HL-60/S4 treated with retinoic acid at 250 ng/mL for 4 days and 3 days (cell line): Measurements from ENCODE around the gene CASQ2.
"Not testable (repeated sequence)": the region's sequence is repeated elsewhere in the genome, so short reads cannot be mapped to it uniquely, and the experiment has no call there.

Experiments used
- in situ Hi-C: fragments of 300-500 bp; cut with MboI; formaldehyde crosslinking; loops from 2 replicates; pipeline ENCODE4 v1.7.0; 2022; ENCODE audit warnings: low sequenced_read_pairs

Gene CASQ2

DNA sequence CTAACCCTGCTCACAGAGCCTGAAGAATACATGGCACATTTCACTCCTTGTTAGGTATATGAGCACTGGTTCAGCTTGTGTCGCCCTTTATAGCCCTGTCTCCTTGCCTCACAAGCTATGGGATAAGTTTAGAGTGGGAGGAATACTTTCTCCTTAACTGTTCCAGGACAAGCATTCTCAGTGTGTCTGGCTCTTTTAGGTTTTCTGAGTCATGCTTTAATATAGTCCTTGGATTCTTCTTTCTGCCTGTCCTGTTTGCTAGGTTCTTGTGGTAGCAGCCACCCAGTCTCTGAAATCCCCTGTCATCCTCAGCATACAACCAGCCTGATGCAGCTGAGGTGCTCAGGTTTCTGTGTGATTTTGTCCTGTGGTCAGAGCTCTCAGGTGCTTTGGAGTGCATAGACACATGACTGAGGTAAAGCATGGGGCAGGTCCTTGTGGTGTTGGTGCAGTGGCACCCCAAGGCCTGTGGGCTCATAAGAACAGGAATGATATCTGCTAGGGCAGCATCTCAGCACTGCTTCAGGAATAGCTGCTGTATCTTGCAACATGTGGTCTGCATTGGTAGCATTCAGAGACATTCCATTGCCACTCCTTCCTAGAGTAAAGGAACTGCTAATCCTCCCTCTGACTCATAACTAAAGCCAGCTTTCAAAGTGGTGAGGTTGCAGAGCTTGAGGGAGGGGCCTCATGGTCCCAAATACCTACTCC, 14.2 kb upstream of the CASQ2 start:
- in situ Hi-C loops: no loop called here

GRCh38 chr1:115781851-115782250, 13.3 kb upstream of the CASQ2 start:
- in situ Hi-C loops: no loop called here

DNA sequence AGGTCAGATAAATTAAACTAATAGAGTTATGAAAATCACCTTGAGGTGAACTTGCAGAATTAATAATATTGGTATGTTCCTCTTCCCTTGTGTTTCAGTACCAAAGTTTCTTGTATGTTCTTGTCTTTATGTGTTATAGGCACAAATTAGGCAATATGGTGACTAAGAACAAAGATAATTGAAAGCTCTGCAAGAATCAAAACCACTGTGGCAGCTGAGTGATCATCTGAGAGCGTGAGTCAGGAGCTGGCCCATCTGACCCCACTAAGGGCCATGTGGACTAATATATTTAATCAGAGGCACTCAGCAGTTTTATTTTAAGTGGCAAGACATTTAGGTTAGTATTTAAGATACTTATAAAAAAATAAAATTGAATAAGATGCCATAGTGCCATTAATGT, 12.8 kb upstream of the CASQ2 start:
- in situ Hi-C loops: no loop called here

DNA sequence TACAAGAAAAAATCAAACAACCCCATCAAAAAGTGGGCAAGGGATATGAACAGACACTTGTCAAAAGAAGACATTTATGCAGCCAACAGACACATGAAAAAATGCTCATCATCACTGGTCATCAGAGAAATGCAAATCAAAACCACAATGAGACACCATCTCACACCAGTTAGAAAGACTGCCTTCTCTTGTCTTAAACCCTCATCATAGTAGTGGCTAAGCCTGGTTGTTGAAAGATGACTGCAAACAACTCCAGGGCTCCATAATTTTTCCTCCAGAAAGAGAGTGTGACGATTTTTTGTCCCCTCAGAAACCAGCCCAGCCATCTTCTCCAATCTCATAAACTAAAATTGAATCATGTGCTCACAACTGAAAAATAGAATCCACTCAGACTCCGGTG, 12.1 kb upstream of the CASQ2 start:
- in situ Hi-C loops: not testable (repeated sequence)

DNA sequence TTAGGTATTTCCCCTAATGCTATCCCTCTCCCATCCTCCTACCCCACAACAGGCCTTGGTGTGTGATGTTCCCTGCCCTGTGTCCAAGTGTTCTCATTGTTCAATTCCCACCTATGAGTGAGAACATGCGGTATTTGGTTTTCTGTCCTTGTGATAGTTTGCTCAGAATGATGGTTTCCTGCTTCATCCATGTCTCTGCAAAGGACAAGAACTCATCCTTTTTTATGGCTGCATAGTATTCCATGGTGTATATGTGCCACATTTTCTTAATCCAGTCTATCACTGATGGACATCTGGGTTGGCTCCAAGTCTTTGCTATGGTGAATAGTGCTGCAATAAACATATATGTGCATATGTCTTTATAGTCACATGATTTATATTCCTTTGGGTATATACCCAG, 10.6 kb upstream of the CASQ2 start:
- in situ Hi-C loops: loop anchor here (10.0 kb wide), 1 partner anchor 64 kb away; no protein-coding TSS in a partner anchor

GRCh38 chr1:115771847-115772457, 3.4 kb upstream of the CASQ2 start:
- in situ Hi-C loops: loop anchor here (10.0 to 25.0 kb wide), 2 partner anchors 57 to 635 kb away; no protein-coding TSS in a partner anchor

DNA sequence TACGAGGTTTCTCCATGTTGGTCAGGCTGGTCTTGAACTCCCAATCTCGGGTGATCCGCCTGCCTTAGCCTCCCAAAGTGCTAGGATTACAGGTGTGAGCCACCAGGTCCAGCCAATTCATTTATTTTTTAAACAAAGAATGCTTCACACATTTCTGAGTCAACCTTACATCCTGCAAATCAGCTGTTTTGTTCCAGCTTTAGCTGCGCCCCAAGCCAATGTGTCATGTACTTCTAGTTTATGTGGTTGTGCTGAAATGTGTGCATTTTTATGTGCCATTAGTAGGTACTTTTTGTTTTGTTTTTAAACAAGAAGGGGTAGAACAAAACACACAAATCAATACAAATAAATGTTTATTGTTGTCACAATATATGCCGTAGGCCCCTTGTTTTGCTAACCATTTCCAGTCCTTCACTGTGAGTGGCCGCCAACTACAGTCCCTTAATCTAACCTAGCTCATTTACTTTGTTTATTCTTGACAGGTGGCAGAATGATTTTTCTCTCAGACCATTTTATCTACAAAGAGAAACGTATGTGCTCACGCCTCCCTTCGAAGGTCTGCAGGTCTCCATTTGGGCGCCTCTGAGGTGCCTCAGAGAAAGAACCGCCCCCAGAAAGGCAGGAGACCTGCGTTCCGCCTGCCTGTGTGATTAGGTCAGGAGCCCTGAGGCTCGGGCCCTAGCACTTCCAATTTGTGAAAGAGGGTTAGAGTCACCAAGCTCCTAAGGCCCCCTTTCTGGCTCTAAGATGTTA, 2.8 kb upstream of the CASQ2 start:
- in situ Hi-C loops: loop anchor here (10.0 to 25.0 kb wide), 2 partner anchors 56 to 634 kb away; no protein-coding TSS in a partner anchor

DNA sequence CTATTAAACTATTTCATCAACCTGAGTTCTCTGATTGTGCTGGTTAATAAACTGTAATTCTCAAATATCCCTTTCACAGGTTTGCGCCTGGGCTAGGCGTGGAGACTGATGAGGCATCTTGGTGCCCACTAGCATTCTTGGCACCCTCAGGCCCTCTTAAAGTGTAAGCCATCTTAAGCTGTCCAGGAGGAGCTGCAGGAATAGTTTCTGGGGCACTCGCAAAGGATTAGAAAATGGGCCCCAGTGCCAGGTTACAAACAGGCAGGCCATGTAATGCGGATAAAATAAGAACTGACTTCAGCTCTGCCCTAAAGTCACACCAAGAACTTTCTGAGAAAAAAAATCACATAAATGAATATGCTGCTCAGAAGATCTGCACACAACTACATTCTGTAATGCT, 1.1 kb downstream of the CASQ2 start:
- in situ Hi-C loops: loop anchor here (25.0 kb wide), 1 partner anchor 630 kb away; no protein-coding TSS in a partner anchor

DNA sequence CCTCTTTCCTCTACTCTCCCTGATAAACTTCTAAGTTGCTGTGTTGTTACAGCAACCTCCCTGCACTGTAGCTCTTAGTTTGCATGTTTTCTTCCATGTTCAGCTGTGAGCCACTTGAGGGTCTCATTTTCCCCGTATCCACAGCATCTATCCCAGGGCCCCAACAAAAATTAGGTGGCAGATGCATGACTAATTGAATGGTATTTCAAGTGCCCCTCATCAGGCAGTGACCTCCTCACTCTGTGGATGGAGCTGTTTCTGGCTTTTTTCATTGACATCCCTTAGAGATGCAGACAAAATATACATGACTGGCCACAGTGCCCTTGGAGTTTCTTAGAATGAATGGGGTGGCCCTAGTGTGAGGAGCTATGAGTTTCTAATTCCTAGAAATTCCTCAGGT, 3.4 kb downstream of the CASQ2 start:
- in situ Hi-C loops: loop anchor here (25.0 kb wide), 1 partner anchor 628 kb away; no protein-coding TSS in a partner anchor

- in situ Hi-C loops: loop anchor here (25.0 kb wide), 1 partner anchor 627 kb away; no protein-coding TSS in a partner anchor
Observed at GRCh38 chr1:115764541-115764940, 4.0 kb downstream of the CASQ2 start.

DNA sequence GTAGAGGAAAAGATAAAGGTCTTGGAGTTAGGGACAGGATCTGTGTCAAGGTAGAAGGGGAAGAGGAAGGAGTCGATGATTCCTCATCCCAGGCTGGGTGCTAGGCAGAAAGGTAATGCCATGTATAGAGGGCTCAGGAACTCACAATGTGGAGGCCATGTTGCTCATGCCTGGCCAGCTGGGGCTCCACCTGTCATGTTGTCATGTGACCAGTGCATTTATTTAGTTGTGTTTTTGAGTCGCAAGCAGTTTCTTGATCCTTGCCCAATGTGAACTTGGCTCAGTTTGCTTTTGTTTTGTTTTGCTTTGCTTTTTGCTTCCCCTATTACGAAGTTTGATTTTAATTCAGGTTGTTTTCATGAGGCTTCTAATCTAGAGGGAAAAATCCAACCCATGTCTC, 5.7 kb downstream of the CASQ2 start:
- in situ Hi-C loops: loop anchor here (25.0 kb wide), 1 partner anchor 625 kb away; no protein-coding TSS in a partner anchor

GRCh38 chr1:115761601-115762302, 6.8 kb downstream of the CASQ2 start:
- in situ Hi-C loops: loop anchor here (25.0 kb wide), 1 partner anchor 624 kb away; no protein-coding TSS in a partner anchor

- in situ Hi-C loops: loop anchor here (25.0 kb wide), 1 partner anchor 621 kb away; no protein-coding TSS in a partner anchor
Observed at GRCh38 chr1:115757856-115758255, 10.7 kb downstream of the CASQ2 start.

DNA sequence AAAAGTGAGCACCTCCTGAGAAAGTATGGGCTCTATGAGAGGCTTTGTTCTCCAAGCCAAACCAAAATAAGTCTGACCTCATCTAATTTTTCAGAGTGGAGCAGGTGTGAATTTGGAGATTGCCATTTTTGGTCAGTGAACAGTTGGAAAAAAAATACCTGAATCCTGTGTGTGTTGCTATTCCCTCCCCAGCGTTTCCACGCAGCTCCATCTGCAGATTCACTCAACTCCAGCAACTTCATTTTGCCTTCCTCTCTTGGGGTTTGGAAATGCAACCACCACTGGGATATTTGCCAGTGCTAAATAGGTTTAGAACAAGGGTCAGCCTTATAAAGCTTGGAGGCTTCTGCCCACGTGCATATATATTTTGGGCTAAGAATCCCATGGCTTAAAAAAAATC, 11.2 kb downstream of the CASQ2 start:
- in situ Hi-C loops: loop anchor here (25.0 kb wide), 1 partner anchor 620 kb away; no protein-coding TSS in a partner anchor

DNA sequence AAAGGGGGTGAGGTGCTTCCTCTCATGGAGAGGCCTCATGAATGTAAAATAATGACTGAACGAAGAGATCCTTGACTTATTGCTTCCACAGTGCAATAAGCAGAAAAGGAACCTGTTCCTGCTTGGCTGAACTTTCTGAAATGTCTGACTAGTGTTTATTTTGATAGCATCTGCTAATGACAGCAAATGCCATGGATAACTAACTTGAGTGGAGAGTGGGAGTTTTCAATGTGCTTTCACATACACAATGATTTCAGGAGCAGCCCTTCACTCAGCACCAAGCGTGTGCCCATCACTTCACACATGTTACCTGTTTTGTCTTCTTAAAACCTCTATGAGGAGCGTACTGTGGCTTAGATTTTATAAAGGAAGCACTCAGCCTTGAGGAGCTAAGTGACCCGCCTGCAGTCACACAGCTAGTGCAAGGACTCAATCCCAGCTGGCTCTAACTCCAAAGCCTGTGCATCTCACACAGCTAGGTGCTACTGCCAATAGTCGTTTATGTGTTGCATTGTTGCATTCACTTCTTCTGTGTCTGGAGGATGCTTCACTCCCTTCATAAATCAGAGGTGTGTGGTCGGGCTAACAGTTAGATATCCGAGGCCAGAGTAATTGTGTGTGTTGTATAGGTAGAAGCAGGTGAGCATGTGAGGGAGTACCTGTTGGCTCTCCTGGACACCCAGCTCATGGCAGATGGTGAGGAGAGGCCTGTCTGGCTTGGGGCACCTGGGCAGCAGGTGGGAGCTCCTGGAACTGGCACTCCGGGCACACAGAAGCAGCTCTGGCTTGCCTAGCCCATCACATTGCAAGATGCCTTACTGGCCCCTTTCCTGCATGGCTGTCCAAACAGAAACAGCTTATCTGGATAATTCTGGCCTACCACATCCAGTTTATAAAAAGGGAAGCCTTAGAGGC, 12.8 kb downstream of the CASQ2 start:
- in situ Hi-C loops: loop anchor here (25.0 kb wide), 1 partner anchor 618 kb away; no protein-coding TSS in a partner anchor

GRCh38 chr1:115753830-115754229, 14.7 kb downstream of the CASQ2 start:
- in situ Hi-C loops: loop anchor here (25.0 kb wide), 1 partner anchor 617 kb away; no protein-coding TSS in a partner anchor

- in situ Hi-C loops: loop anchor here (25.0 kb wide), 1 partner anchor 616 kb away; no protein-coding TSS in a partner anchor
Observed at GRCh38 chr1:115753361-115753760, 15.2 kb downstream of the CASQ2 start.

DNA sequence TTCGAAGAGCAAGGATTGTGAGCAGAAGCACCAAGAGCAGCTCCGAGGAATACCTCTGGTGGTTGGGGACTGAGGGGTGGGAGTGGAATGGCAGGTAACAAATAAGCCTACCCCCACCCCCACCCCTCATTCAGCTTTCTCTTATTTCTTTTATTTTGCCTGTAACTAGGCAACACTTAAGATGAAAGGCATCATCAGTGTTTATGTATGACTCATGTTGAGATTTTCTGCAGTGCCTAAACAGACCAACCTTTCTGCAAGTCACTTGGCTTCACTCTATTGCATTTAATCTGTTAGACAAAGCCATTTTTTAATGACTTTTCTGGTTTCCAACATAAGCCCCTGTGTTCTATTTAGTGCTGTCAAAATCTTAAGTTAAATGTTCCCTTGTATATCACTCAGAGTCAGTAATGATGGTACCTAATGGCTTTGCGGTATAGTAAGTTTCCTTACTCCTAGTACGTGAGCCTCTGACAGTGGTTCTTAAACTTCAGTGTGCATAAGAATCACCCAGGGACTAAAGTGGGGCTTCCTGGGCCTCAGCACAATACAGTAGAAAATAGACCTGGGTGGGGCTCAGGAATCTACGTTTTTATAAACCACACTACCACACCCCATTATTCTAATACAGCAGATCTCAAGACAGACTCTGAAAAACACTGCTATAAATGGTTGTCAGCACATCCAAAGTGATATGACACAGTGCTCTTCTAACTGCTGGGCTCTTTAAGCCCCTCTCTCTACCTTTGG, 19.9 kb downstream of the CASQ2 start:
- in situ Hi-C loops: no loop called here
